LNCaP clone FGC (cell line): ENCODE measurements around the gene SUB1.
"Not testable (repeated sequence)": the region's sequence is repeated elsewhere in the genome, so short reads cannot be mapped to it uniquely, and the experiment has no call there.

ENCODE experiments used
- DNase-seq: peaks from one replicate; pipeline ENCODE4 v3.0.0-alpha.2; 2011; ENCODE audit warnings: low read depth
- H3K4me3 ChIP-seq: 2 replicates; pipeline ENCODE4 v1.5.1; 2011; ENCODE audit warnings: mild to moderate bottlenecking, low read depth, low read length, control low read depth
- TF ChIP-seq, protein P1 (sequence below): IDR thresholded peaks from 2 replicates; pipeline ENCODE4 v1.5.1; 2012; ENCODE audit warnings: mild to moderate bottlenecking; ENCODE audit not compliant: control insufficient read depth, insufficient read depth; ENCODE audit errors: extremely low read depth

The SUB1 gene

DNA sequence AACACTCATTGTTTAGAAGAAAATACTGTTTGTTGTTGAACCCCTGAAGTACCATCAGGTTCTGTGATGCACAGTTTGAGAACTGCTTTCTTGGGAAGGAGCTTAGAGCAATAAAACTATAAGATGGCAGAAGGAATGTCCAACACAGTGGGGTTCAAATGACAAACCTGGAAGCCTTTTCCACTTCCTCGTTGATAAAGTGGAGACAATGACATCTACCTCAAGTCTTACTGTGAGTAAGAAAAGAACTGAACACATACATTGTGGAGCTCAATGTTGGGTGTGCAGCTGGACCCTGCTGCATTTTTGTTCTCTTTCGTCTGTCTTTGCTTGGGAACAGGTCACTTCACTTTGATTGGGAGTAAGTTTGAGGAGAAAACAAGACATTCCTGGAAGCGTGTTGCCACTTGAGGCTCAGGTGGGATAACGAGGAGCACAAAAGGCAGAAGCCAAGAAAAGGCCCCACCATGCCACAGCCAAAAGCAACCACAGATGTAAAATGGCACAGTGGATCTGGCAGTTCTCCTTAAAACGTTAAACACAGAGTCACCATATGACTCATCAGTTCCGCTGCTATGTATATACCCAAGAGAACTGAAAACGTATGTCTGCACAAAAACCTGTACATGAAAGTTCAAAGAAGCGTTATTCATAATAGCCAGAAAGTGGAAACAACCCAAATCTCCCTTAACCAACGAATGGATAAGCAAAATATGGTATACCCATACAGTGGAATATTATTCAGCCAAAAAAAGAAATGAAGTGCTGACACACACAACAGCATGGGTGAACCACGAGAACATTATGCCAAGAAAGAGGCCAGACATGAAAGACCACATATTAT is 42.9 kb upstream of the SUB1 start:
- DNase-seq: no peak

DNA sequence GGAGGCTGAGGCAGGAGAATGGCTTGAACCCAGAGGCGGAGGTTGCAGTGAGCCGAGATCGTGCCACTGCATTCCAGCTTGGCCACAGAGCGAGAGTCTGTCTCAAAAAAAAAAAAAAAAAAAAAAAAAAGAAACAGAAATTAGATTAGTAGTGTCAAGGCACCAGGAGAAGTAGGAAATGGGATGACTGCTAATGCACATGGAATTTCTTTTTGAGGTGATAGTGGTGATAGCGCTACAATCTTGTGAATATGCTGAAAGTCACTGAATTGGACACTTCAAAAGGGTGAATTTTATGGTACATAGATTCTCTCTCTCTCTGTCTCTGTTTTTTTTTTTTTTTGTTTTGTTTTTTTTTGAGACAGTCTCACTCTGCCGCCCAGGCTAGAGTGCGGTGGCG is 42.1 kb upstream of the SUB1 start:
- DNase-seq: no peak
- H3K4me3 ChIP-seq: no peak overlapping the region
- TF ChIP-seq, protein P1, sequence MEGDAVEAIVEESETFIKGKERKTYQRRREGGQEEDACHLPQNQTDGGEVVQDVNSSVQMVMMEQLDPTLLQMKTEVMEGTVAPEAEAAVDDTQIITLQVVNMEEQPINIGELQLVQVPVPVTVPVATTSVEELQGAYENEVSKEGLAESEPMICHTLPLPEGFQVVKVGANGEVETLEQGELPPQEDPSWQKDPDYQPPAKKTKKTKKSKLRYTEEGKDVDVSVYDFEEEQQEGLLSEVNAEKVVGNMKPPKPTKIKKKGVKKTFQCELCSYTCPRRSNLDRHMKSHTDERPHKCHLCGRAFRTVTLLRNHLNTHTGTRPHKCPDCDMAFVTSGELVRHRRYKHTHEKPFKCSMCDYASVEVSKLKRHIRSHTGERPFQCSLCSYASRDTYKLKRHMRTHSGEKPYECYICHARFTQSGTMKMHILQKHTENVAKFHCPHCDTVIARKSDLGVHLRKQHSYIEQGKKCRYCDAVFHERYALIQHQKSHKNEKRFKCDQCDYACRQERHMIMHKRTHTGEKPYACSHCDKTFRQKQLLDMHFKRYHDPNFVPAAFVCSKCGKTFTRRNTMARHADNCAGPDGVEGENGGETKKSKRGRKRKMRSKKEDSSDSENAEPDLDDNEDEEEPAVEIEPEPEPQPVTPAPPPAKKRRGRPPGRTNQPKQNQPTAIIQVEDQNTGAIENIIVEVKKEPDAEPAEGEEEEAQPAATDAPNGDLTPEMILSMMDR: no peak

More for the DNA sequence above, 42.9 kb upstream of the SUB1 start:
- H3K4me3 ChIP-seq: no peak overlapping the region
- TF ChIP-seq, protein P1: no peak

DNA sequence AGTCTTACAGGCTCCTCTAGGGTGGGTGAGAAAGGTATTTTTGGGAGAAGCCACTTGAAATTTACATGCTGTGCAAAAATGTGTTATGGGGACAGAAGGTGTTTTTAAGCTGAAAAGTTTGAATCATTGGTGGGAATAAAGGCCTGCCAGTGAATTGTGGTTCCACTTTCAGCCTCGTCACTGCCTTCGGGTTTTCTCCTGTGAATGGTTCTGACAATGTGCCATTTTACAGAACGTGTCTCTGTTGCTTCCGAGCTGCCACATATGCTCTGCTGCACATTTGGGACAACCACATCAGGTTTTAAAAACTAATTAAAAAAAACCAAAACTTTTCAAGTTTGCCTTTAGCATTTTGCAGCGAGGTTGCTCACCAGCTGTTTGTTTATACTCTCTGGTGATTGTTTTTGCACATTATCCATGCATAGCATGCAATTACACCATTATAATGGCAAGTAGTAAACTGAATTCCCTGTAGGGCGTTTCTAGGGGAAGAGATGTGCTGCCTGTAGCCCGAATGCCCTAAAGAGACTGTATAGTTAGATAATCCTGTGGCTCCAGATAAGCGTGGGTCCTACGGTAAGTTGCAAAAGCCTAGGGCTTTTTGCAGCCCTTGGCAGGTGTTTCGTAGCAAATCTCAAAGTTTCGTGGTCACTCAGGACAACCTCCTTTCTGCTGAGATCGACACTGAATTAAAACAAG is 40.1 kb upstream of the SUB1 start:
- H3K4me3 ChIP-seq: no peak overlapping the region
- DNase-seq: no peak
- TF ChIP-seq, protein P1: no peak

DNA sequence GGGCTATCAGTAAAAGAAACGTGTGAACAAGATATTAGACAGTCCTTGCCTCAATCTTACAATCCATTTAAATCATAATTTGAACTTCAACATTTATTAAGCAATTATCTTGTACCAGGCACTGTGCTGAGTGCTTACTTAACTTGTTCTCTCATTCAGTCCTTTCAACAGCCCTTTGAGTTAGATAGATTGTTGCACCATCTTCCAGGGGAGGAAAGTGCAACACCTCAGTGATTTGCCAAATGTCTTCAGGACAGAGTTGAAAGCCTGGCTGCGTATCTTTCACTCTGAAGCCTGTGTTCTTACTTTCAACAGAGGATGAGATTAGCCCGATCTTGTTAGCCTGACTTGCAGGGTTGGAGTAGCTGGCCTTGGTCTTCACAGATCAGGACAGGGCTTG is 34.2 kb upstream of the SUB1 start:
- DNase-seq: no peak
- TF ChIP-seq, protein P1: no peak
- no peak overlapping the region for H3K4me3 ChIP-seq

DNA sequence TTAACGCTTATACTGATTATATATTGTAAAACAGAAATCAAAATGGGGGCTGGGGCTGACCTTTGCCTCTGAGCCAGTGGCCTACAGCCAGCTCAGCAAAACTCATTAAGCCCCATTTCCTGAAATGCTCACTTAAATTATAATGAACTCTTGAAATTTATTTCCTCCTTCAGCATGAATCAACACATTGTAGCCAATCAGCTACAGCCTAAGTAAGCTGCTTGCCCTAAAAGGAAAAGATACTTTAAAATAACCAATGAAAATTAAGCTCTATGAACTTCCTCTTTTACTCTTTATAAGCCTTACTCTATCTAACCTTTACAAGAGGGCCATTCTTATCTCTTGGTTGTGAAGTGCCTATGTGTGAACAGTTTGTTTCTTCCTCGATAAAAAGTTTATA is 33.5 kb upstream of the SUB1 start:
- TF ChIP-seq, protein P1: no peak
- no peak overlapping the region for H3K4me3 ChIP-seq
- no peak for DNase-seq

DNA sequence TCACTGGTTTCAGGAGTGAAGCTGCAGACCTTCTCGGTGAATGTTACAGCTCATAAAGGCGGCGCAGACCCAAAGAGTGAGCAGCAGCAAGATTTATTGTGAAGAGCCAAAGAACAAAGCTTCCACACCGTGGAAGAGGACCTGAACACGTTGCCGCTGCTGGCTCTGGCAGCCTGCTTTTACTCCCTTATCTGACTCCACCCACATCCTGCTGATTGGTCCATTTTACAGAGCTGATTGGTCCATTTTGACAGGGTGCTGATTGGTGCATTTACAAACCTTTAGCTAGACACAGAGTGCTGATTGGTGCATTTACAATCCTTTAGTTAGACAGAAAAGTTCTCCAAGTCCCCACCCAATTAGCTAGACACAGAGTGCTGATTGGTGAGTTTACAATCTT is 32.9 kb upstream of the SUB1 start:
- DNase-seq, H3K4me3 ChIP-seq: not testable (repeated sequence)

DNA sequence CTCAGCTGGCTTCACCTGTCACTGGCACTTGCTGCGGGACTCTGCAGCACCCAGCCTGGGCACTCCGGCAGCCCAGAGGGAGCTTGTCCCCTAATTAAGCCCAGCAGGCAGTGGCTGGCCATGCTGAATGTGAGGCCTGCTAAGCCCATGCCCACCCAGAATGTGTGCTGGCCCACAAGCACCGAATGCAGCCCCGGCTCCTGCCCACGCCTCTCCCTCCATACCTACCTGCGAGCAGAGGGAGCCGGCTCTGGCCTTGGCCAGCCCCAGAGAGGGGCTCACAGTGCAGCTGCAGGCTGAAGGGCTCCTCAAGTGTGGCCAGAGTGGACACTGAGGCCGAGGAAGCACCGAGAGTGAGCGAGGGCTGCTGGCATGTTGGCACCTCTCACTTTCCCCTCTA is 32.4 kb upstream of the SUB1 start:
- no peak for DNase-seq
- H3K4me3 ChIP-seq: no peak overlapping the region
- TF ChIP-seq, protein P1: no peak

DNA sequence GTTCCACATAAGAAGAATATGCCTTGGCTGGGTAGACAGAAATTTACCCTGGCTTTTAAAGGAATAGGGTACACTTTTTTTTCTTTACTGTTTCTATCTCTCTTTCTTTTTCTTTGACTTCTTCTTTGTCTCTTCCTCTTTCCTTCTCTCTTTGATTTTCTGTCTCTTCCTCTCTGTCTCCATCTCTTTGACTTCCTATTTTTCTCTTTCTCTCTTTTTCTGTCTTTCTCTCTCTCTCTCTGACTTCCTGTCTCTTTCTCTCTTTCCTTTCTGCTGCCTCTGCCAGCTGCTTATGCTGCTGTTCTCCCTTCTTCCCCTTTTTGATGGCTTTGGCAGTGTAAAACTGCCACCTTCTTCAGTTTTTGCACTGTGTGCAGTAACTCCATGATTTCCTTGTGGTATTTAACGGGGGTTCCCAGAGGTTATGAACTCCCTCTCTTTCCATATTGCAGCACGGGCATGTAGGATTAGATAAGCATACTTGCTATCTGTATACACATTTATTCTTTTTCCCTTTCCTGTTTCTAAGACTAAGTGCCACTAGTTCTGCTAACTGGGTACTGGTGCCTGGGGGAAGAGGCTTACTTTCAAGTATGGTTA is 31.1 kb upstream of the SUB1 start:
- not testable (repeated sequence) for H3K4me3 ChIP-seq, DNase-seq

DNA sequence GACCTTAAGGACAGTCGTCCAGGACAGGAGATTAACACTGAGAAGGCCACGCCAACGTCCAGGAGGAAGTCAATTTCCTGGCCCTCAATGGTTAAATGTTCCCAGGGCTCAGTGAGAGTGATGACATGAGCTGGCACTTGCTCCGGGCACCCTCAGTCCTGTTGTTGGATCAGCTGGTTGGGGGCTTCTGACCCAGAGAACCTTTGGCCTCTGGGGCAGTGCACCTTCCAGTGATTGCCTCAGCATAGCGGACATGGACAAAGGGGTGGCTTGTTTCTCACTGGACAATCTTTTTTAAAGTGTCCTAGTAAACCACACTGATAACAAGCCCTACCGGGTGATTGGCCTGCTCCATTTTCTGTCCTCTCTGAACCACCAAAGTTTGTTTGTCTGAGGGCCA is 28.8 kb upstream of the SUB1 start:
- H3K4me3 ChIP-seq, DNase-seq: not testable (repeated sequence)
